Neural progenitor cell (in vitro differentiated cells): ENCODE results near the gene ST3GAL4.

Experiments
- CTCF ChIP-seq: fragments of 200-600 bp; sonication (generic); IDR thresholded peaks from 2 replicates; pipeline ENCODE4 v1.5.1; 2017; ENCODE audit warnings: antibody characterized with exemption, mild to moderate bottlenecking
- EZH2 ChIP-seq: fragments of 200-600 bp; sonication (generic); IDR thresholded peaks from 2 replicates; pipeline ENCODE4 v1.6.1; 2017; ENCODE audit warnings: antibody characterized with exemption, mild to moderate bottlenecking, moderate library complexity
- EZH2phosphoT487 ChIP-seq: fragments of 200-600 bp; sonication (generic); IDR thresholded peaks from 2 replicates; pipeline ENCODE4 v1.6.1; 2017; ENCODE audit warnings: antibody characterized with exemption

GRCh38 chr11:126456783-126457542 is 101.5 kb downstream of the ST3GAL4 start:
- TF ChIP-seq CTCF (no peak), EZH2 (no peak), EZH2phosphoT487 (no peak)
